Mesendoderm (in vitro differentiated cells): Measurements from ENCODE around the gene CREB3L2.

Source experiments
- DNase-seq: peaks from one replicate; pipeline ENCODE4 v3.0.0; 2013
- H2AK5ac ChIP-seq: 2 replicates; pipeline ENCODE4 v1.6.1; 2013; ENCODE audit warnings: low read length, inconsistent platforms
- H2BK120ac ChIP-seq: 2 replicates; pipeline ENCODE4 v1.6.1; 2013; ENCODE audit warnings: low read depth, mild to moderate bottlenecking, low read length, moderate library complexity, mixed read lengths
- H2BK15ac ChIP-seq: replicated peaks from 2 replicates; pipeline ENCODE4 v1.6.1; 2013; ENCODE audit warnings: low read depth, mild to moderate bottlenecking, moderate library complexity
- H2BK5ac ChIP-seq: 2 replicates; pipeline ENCODE4 v1.6.1; 2013; ENCODE audit warnings: low read length, inconsistent platforms
- H3K18ac ChIP-seq: 2 replicates; pipeline ENCODE4 v1.6.1; 2013; ENCODE audit warnings: mild to moderate bottlenecking, low read length, mixed read lengths
- H3K23ac ChIP-seq: one replicate; pipeline ENCODE4 v1.6.1; 2013; ENCODE audit warnings: low read length
- H3K27ac ChIP-seq: 2 replicates; pipeline ENCODE4 v1.5.1; 2013; ENCODE audit warnings: low read depth, mild to moderate bottlenecking, inconsistent platforms, low read length, moderate library complexity
- H3K27me3 ChIP-seq: 2 replicates; pipeline ENCODE4 v1.6.1; 2013; ENCODE audit warnings: low read length, control low read depth, mild to moderate bottlenecking, inconsistent platforms; ENCODE audit not compliant: insufficient read depth, poor library complexity
- H3K36me3 ChIP-seq: 2 replicates; pipeline ENCODE4 v1.6.1; 2013; ENCODE audit warnings: low read length, inconsistent platforms; ENCODE audit not compliant: control insufficient read depth, insufficient read depth
- H3K4ac ChIP-seq: one replicate; pipeline ENCODE4 v1.6.1; 2013; ENCODE audit warnings: low read depth, mild to moderate bottlenecking, low read length, moderate library complexity
- H3K4me1 ChIP-seq: 2 replicates; pipeline ENCODE4 v1.6.1; 2013; ENCODE audit warnings: low read depth, low read length, inconsistent platforms; ENCODE audit not compliant: control insufficient read depth
- H3K4me2 ChIP-seq: 2 replicates; pipeline ENCODE4 v1.6.1; 2013; ENCODE audit warnings: low read length
- H3K4me3 ChIP-seq: 2 replicates; pipeline ENCODE4 v1.5.1; 2013; ENCODE audit warnings: mild to moderate bottlenecking, low read length
- H3K56ac ChIP-seq: one replicate; pipeline ENCODE4 v1.6.1; 2013; ENCODE audit warnings: low read length
- H3K79me1 ChIP-seq: 2 replicates; pipeline ENCODE4 v1.6.1; 2013; ENCODE audit warnings: low read length, inconsistent platforms
- H3K79me2 ChIP-seq: 2 replicates; pipeline ENCODE4 v1.6.1; 2013; ENCODE audit warnings: mild to moderate bottlenecking, low read length; ENCODE audit not compliant: control insufficient read depth, insufficient read depth
- H3K9ac ChIP-seq: 2 replicates; pipeline ENCODE4 v1.6.1; 2013; ENCODE audit warnings: low read length, inconsistent platforms
- H4K5ac ChIP-seq: one replicate; pipeline ENCODE4 v1.6.1; 2013; ENCODE audit warnings: low read length
- H4K8ac ChIP-seq: one replicate; pipeline ENCODE4 v1.6.1; 2013; ENCODE audit warnings: low read depth, mild to moderate bottlenecking, control low read depth, low read length, moderate library complexity
- WGBS: extraction: QIAGEN DNeasy Blood & Tissue Kit; methylation state at CpG from one replicate; pipeline ENCODE4 v1.1.7; 2013; ENCODE audit warnings: low lambda C conversion rate, missing lambda C conversion rate; ENCODE audit not compliant: insufficient coverage; ENCODE audit errors: extremely low coverage; 5-methylcytosine and 5-hydroxymethylcytosine counted together

The CREB3L2 gene

GRCh38 chr7:137936509-137937201 is 65.2 kb downstream of the CREB3L2 start:
- Histone ChIP-seq H2AK5ac (no peak overlapping the region), H2BK120ac (no peak overlapping the region), H4K5ac (no peak overlapping the region), H3K4me3 (no peak overlapping the region), H3K4me1 (peaks cover 35% of the 10 kb centered on the region), H3K23ac (no peak overlapping the region), H3K4me2 (no peak overlapping the region), H2BK15ac (no peak overlapping the region), H4K8ac (no peak overlapping the region), H3K27ac (no peak overlapping the region), H3K36me3 (no peaks in the 10 kb centered on the region), H3K27me3 (no peaks in the 10 kb centered on the region), H3K79me2 (peaks cover 53% of the 10 kb centered on the region), H3K18ac (no peak overlapping the region), H3K4ac (no peak overlapping the region), H3K9ac (no peak overlapping the region), H3K79me1 (peaks cover 30% of the 10 kb centered on the region), H2BK5ac (no peak overlapping the region), H3K56ac (peak overlapping the region; percentile 26)
- DNase-seq: no peak
- WGBS: no CpG with 5 or more reads among the region's 9 CpGs

DNA sequence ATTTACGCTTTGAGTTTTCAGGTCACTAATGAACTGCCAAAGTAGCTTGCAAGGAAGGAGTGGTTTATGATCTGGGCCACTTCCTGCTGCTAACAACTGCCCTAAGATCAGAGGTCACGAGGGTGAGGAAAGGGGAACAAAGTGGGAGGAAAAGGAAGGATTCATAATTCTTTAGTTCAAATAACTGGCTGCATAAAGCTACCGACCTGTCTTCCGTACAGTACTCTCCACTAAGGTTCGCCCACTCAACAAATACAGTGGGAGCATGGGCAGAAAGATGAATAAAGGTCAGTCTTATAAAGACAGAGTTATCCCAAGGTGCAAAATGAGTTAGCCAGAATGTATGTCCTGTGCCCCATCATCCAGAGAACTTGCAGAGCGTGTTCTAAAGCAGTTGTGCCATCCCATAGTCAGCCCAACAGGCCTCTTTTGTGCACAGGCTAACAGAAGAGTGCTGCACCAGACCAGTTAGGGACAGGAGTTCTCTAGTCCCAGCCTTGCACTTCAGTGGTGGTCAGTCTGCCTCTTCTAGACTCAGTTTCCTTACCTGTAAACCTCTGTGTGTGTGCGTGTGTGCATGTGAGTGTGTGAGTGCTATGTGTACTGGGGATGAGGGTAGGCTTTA is 65.9 kb downstream of the CREB3L2 start:
- peak; percentile 70 for DNase-seq
- H3K56ac ChIP-seq: peak overlapping the region; percentile 30
- H3K36me3 ChIP-seq: no peaks in the 10 kb centered on the region
- peaks cover 49% of the 10 kb centered on the region for H3K79me2 ChIP-seq
- no peak overlapping the region for H2AK5ac ChIP-seq
- no peak overlapping the region for H3K27ac ChIP-seq
- no peak overlapping the region for H2BK15ac ChIP-seq
- H4K5ac ChIP-seq: no peak overlapping the region
- no peak overlapping the region for H3K23ac ChIP-seq
- peaks cover 31% of the 10 kb centered on the region for H3K4me1 ChIP-seq
- H3K4me2 ChIP-seq: no peak overlapping the region
- H3K9ac ChIP-seq: peak overlapping the region; percentile 16
- no CpG with 5 or more reads among the region's 7 CpGs for WGBS
- peaks cover 27% of the 10 kb centered on the region for H3K79me1 ChIP-seq
- H2BK120ac ChIP-seq: no peak overlapping the region
- peak overlapping the region; percentile 56 for H2BK5ac ChIP-seq
- no peak overlapping the region for H4K8ac ChIP-seq
- no peak overlapping the region for H3K4ac ChIP-seq
- H3K18ac ChIP-seq: no peak overlapping the region
- H3K4me3 ChIP-seq: no peak overlapping the region
- no peaks in the 10 kb centered on the region for H3K27me3 ChIP-seq

DNA sequence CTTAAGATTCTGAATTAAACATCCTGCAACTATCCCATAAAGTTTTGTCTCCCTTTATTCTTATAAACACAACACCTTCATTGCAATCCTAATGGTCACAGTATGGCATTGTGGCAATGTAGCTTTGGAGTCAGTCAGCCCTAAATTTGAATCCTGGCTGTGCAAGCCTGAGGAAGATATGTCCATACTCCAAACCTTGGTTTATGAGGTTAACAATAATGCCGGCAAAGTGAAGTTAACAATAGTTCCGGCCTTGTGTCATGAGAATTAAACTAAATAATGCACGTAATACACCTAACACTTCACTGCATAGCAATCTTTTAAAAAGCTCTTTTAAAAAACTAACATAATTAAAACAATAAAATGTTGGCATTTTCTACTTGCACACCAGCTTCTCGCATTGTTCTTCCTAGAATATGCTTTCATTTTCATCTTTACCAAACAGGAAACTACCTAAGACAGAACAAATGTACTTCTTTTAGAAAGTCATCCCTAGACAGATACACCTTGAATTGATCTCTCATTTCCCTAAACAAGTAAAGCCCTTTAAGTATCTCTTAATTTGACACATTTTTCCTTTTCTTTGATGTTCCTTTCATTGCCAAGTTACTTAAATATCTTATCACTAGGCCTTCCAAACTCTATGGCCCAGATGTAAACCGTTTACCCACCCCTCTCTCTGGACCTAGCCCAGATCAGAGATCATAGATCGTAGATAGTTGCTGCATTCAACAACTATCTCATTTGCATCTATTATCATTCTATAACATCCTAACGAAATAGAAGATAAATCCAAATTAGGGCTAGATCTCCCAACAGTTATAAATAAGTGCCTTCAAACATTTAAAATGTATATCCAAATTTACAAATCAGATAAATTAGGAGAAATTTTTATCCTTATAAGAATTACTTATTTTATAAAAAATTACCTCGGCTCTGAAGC is 66.7 kb downstream of the CREB3L2 start:
- DNase-seq: peak; percentile 30
- Histone ChIP-seq H2BK120ac (no peak overlapping the region), H3K27ac (no peak overlapping the region), H2AK5ac (no peak overlapping the region), H3K36me3 (no peaks in the 10 kb centered on the region), H3K56ac (no peak overlapping the region), H3K4me1 (peaks cover 28% of the 10 kb centered on the region), H4K5ac (no peak overlapping the region), H3K4me3 (no peak overlapping the region), H3K27me3 (no peaks in the 10 kb centered on the region), H3K4ac (no peak overlapping the region), H3K18ac (no peak overlapping the region), H3K9ac (no peak overlapping the region), H3K79me1 (peaks cover 28% of the 10 kb centered on the region), H2BK15ac (no peak overlapping the region), H3K79me2 (peaks cover 48% of the 10 kb centered on the region), H3K4me2 (no peak overlapping the region), H4K8ac (no peak overlapping the region), H2BK5ac (no peak overlapping the region), H3K23ac (no peak overlapping the region)
- WGBS: no CpG with 5 or more reads among the region's 8 CpGs

DNA sequence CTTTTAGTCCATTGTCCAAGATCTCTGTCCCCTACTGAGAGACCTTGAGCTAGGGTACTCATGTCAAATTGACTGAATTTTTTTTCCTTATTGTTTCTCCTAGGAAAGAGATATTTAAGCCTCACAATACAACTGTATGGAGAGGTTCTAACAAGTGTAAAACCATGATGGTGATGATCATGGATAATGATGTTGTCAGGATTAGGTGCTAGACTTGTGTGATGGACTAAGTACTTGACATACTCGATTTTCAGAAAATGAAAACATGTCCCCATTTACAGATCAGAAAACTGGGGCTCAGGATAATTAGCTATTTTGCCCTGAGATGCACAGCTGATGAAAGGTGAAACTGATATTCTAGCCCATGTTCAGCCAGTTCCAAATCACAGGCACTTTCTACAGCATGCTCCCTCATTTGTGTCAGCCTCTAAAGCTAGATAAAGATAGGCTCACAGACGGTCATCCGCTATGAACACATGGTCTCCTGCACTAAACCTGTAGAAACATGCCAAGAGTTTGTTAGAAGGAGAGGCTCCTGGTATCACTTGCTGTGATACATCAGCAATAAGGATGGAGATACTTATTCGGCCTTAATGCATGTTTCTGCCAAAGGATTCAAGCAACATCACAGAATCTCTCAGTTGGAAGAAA is 67.6 kb downstream of the CREB3L2 start:
- Histone ChIP-seq H3K79me1 (peaks cover 23% of the 10 kb centered on the region), H4K5ac (no peak overlapping the region), H3K79me2 (peaks cover 42% of the 10 kb centered on the region), H2BK15ac (no peak overlapping the region), H3K4ac (no peak overlapping the region), H2AK5ac (no peak overlapping the region), H3K9ac (no peak overlapping the region), H2BK5ac (no peak overlapping the region), H3K56ac (no peak overlapping the region), H3K4me3 (no peak overlapping the region), H3K27me3 (no peaks in the 10 kb centered on the region), H3K18ac (peak overlapping the region; percentile 43), H3K4me2 (no peak overlapping the region), H3K36me3 (no peaks in the 10 kb centered on the region), H3K23ac (no peak overlapping the region), H4K8ac (no peak overlapping the region), H3K27ac (no peak overlapping the region), H3K4me1 (peaks cover 26% of the 10 kb centered on the region), H2BK120ac (no peak overlapping the region)
- WGBS: no CpG with 5 or more reads among the region's 4 CpGs
- no peak for DNase-seq

DNA sequence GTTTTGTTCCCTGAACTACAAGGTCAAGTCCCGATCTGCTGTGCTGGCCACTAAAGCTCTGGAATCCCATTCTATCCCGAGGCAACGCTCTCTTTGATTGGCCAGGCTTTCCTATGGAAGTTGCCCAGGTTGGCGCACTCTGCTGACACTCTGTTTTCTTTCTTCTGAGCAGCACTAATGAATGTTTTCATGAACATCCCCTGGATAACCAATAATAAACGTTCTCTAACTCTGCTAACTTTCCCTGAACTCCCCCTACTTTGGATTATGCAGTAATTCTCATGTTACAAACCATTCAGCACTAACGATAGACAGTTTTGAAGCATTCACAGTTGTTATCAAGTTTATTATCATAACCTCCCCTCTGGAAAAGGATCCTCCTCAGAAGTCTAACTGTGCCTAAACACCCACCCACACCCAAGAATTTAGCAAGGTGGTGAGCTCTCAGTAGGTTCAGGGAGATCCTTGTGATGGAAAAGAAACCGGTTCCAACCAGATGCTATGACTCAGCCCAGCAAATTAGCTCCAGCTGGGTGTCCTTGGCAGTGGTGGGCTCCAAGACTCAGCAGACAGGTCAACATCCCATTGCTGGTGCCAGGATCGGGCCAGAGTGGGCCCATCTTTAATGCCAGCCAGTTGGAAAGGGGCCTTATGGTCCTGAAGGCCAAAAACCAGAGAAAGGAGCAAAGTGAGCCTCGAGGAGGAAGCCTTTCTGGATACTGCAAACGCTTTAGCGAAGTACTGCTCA is 68.4 kb downstream of the CREB3L2 start:
- Histone ChIP-seq H3K4me1 (peaks cover 26% of the 10 kb centered on the region), H3K79me1 (peaks cover 26% of the 10 kb centered on the region), H2BK120ac (no peak overlapping the region), H3K4me2 (no peak overlapping the region), H3K9ac (no peak overlapping the region), H4K5ac (no peak overlapping the region), H2AK5ac (no peak overlapping the region), H3K56ac (peak overlapping the region; percentile 54), H3K23ac (no peak overlapping the region), H2BK5ac (peak overlapping the region; percentile 6), H3K4me3 (no peak overlapping the region), H3K27ac (peak overlapping the region; percentile 54), H3K79me2 (peaks cover 43% of the 10 kb centered on the region), H3K4ac (no peak overlapping the region), H4K8ac (no peak overlapping the region), H3K18ac (peak overlapping the region; percentile 88), H3K27me3 (no peaks in the 10 kb centered on the region), H3K36me3 (no peaks in the 10 kb centered on the region), H2BK15ac (no peak overlapping the region)
- no CpG with 5 or more reads among the region's 11 CpGs for WGBS
- peak; percentile 72 for DNase-seq
